ES-I3 (cell line): Measurements from ENCODE around the gene UBAC2.

Source experiments
- H3K36me3 ChIP-seq: 2 replicates; pipeline ENCODE4 v1.6.1; 2013; ENCODE audit warnings: mild to moderate bottlenecking, low read length, control low read depth, moderate library complexity; ENCODE audit not compliant: insufficient read depth
- H3K4me1 ChIP-seq: 2 replicates; pipeline ENCODE4 v1.6.1; 2013; ENCODE audit warnings: mild to moderate bottlenecking, control low read depth, low read length; ENCODE audit not compliant: insufficient read depth
- H3K9ac ChIP-seq: 2 replicates; pipeline ENCODE4 v1.6.1; 2013; ENCODE audit warnings: low read depth, mild to moderate bottlenecking, low read length, moderate library complexity
- H3K9me3 ChIP-seq: 2 replicates; pipeline ENCODE4 v1.6.1; 2013; ENCODE audit warnings: mild to moderate bottlenecking, low read length, moderate library complexity; ENCODE audit not compliant: control insufficient read depth, insufficient read depth

UBAC2 gene

DNA sequence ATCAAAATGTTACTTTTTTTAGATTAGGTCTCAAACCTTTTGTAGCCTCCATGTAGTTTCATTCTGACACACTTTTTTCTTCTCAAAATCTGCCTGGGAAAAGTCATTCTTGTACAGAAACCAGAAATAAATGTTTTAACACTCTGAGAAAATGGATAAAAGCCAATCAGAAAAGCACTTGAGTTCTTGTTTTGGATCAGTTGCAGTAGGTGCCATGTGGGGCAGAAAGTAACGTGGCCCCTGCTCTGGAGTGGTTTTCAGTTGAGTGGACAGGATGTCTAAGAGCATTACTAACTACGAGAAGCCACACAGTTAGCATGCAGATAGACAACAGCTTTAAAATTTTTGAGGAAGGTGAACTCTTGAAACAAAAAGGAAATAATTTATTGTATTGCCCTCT, 87.4 kb downstream of the UBAC2 start:
- Histone ChIP-seq H3K9ac (no peak overlapping the region), H3K4me1 (no peaks in the 10 kb centered on the region; the same call in 1 of the 2 replicates), H3K36me3 (no peaks in the 10 kb centered on the region)

GRCh38 chr13:99289271-99289670, 88.6 kb downstream of the UBAC2 start:
- H3K9me3 ChIP-seq, result no peaks in the 10 kb centered on the region
- H3K36me3 ChIP-seq, result no peaks in the 10 kb centered on the region
- no peak overlapping the region for H3K9ac ChIP-seq
- H3K4me1 ChIP-seq, result no peaks in the 10 kb centered on the region

More for the DNA sequence above, 87.4 kb downstream of the UBAC2 start:
- H3K9me3 ChIP-seq, result no peaks in the 10 kb centered on the region

GRCh38 chr13:99289674-99290337, 89.2 kb downstream of the UBAC2 start:
- H3K9ac ChIP-seq, result no peak overlapping the region
- no peaks in the 10 kb centered on the region for H3K36me3 ChIP-seq
- no peaks in the 10 kb centered on the region for H3K9me3 ChIP-seq
- no peaks in the 10 kb centered on the region for H3K4me1 ChIP-seq

DNA sequence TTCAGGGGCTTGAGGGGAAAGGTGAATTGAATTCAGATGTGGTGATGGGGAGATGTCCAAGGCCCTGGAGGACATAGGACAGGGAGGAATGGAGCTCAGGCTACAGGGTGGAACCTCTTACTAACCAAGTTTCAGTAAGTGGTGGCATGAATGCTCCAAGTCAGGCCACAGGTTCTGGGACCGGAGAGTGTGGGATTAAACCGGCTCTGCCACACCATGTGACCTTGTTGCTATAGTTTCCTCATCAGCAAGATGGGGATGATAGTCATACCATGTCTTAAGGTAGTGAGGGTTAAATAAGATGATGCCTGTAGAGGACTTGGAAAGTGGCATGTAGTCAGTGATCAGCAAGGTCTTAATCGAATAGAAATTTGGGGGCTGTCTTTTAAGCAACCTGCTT, 90.2 kb downstream of the UBAC2 start:
- Histone ChIP-seq H3K9ac (no peak overlapping the region), H3K36me3 (no peaks in the 10 kb centered on the region; the same call in 1 of the 2 replicates), H3K4me1 (no peaks in the 10 kb centered on the region), H3K9me3 (no peaks in the 10 kb centered on the region)

DNA sequence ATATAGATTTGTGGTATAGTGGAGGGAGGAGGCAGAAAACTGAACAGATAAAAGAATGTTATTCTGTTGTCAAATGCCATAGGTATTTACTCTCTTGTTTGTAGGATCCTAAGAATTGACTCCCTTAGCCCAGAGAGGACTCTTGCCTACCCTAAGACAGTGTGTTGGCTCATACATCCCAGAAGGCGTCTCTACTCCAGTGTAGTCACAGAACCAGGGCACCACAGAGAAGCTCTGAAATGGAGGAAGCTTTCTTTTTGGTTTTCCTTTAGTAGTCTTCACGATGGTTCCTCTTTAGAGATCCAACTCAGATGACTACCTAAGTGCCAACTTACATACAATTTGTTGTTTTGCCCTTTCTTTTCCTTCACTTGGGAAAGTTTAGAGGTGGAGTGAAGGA, 92.5 kb downstream of the UBAC2 start:
- Histone ChIP-seq H3K9ac (no peak overlapping the region), H3K9me3 (no peaks in the 10 kb centered on the region), H3K36me3 (no peaks in the 10 kb centered on the region; the same call in 1 of the 2 replicates), H3K4me1 (no peaks in the 10 kb centered on the region)

DNA sequence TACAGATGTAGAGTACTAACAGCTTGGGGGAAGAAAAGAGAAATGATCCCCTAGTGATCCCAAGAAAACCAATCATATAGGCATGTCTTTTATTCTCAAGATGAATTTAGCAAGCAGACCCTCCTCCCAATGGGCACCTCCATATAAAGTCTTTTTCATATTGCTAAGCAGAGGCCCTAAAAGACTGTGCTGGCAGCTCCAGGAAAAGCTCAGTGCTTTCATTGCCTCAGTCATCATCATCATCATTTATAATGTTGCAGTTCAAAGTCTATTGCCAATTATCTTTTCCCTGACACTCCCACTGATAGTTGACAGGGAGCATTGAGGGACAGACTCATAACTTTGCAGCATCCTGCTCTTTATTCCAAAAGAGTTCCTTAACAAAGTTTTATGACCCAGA, 93.5 kb downstream of the UBAC2 start:
- Histone ChIP-seq H3K4me1 (no peaks in the 10 kb centered on the region), H3K36me3 (no peaks in the 10 kb centered on the region; the same call in 1 of the 2 replicates), H3K9me3 (no peaks in the 10 kb centered on the region), H3K9ac (no peak overlapping the region)

DNA sequence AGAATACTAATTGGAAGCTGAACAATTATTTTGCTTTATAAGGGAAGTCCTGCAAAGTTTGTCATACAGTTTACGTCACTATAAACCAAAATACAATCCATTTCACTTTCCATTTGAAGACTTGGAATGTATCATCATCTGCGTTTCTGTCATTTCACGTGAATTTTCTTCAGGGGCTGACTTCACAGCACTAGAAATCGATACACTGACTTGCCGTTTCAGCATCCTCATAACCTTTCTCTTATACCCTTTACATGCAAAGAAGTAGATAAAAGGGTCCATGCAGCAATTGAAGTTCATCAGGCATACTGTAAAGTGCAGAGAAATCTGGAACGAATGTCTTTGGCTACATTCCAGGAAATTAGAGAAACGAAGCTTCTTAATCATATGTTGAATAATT, 94.3 kb downstream of the UBAC2 start:
- Histone ChIP-seq H3K9me3 (no peaks in the 10 kb centered on the region), H3K9ac (no peak overlapping the region), H3K4me1 (no peaks in the 10 kb centered on the region), H3K36me3 (no peaks in the 10 kb centered on the region; the same call in 1 of the 2 replicates)

- H3K36me3 ChIP-seq, result no peaks in the 10 kb centered on the region; the same call in 1 of the 2 replicates
- no peak overlapping the region for H3K9ac ChIP-seq
- no peaks in the 10 kb centered on the region for H3K4me1 ChIP-seq
- H3K9me3 ChIP-seq, result no peaks in the 10 kb centered on the region
These were observed 95.0 kb downstream of the UBAC2 start for GRCh38 chr13:99295488-99296252.

- Histone ChIP-seq H3K36me3 (no peaks in the 10 kb centered on the region; the same call in 1 of the 2 replicates), H3K9ac (no peak overlapping the region), H3K9me3 (no peaks in the 10 kb centered on the region), H3K4me1 (no peaks in the 10 kb centered on the region)
These were observed 95.7 kb downstream of the UBAC2 start for GRCh38 chr13:99296398-99296797.

DNA sequence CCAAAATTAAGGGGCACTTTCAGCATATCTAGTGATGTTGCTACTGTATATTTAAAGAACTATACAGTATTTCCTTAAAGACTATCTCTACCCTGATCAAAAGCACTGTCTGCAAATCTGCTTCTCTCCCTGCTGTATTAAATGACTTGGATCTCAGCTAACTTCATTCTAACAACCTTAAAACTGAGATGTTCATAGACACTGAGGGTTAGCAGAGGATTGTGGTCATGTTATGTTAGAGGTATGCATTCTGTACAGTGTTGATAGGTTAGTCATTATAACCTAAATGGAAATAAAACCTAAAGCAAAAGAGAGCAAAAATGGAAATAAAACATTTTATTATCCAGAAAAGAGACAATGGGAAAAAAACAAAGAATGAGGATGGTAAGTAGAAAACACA, 96.7 kb downstream of the UBAC2 start:
- H3K36me3 ChIP-seq, result no peaks in the 10 kb centered on the region; the same call in 1 of the 2 replicates

GRCh38 chr13:99298056-99298455, 97.4 kb downstream of the UBAC2 start:
- H3K9ac ChIP-seq, result no peak overlapping the region

More for the DNA sequence above, 96.7 kb downstream of the UBAC2 start:
- H3K9me3 ChIP-seq, result no peaks in the 10 kb centered on the region
- H3K9ac ChIP-seq, result no peak overlapping the region
- H3K4me1 ChIP-seq, result no peaks in the 10 kb centered on the region

DNA sequence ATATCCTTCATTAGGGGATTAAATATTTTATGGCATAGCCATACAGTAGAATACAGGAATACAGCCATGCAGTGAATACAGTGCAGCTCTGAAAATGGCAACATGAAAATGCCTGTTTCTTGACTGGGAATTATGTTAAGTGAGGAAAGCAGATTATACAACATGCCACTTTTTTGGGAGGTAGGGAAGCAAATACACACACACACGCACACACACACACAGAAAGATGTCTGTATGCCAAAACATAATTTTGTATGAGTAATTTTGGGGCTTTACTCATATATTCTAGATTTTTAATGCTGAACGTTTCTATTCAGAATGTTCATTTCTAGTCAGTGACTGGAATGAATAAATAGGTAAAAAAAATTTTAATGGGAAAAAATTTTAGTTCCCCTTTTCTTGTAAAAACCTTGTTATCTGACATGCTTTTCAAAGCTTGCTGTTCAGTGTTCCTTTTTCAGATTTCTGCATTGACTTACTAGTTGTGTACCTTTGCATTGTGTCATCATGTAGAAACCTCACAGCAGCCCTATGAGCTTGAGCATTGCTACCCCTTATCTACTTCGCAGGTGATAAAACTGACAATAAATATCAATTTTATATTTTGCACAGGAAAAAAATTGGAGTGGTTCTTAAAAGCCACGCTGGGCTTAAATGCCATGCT, 98.7 kb downstream of the UBAC2 start:
- no peaks in the 10 kb centered on the region; the same call in 1 of the 2 replicates for H3K36me3 ChIP-seq
- no peak overlapping the region for H3K9ac ChIP-seq
- H3K4me1 ChIP-seq, result no peaks in the 10 kb centered on the region

More at GRCh38 chr13:99298056-99298455, 97.4 kb downstream of the UBAC2 start:
- Histone ChIP-seq H3K9me3 (no peaks in the 10 kb centered on the region), H3K36me3 (no peaks in the 10 kb centered on the region; the same call in 1 of the 2 replicates), H3K4me1 (no peaks in the 10 kb centered on the region)

GRCh38 chr13:99299920-99300341, 99.3 kb downstream of the UBAC2 start:
- Histone ChIP-seq H3K9me3 (no peaks in the 10 kb centered on the region), H3K4me1 (no peaks in the 10 kb centered on the region), H3K36me3 (no peaks in the 10 kb centered on the region; the same call in 1 of the 2 replicates), H3K9ac (no peak overlapping the region)

More for the DNA sequence above, 98.7 kb downstream of the UBAC2 start:
- H3K9me3 ChIP-seq, result no peaks in the 10 kb centered on the region

DNA sequence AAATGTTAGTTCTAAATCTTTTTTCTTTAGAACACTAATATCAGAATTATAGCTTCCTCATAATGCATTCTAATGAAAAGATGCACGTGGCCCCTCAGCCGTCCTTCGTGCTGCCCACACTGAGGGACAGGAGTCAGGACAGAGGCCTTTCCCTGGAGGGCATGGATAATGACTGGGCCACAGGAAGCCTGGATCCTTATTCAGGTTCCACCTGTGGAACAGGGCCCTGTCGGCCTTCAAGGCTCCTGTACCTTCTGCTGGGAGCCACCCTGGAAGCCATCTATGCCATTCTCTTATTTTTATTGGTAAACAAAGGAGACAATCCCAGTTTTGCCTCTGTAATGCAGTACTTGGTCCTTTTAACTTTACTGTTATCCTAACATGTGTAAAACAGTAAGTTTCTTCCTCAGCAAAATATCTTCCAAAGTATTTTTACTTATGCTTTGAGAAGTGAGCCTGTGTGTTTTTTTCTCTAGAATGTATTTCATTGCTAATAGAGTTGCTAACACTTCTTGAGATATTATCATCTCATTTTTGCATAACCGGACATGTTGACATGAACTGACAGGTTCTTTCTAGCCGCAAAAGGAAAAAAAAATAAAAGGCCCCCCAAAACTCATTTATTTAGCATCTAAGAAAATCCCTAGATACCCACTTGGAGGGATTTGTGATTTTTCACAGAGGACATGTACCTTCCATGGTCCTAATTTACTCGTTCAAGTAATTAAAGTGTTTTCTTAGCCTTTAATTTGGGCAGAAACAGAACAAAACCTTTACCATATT, 100.6 kb downstream of the UBAC2 start:
- H3K9ac ChIP-seq, result no peak overlapping the region
- H3K4me1 ChIP-seq, result no peaks in the 10 kb centered on the region
- no peaks in the 10 kb centered on the region for H3K9me3 ChIP-seq
- H3K36me3 ChIP-seq, result no peaks in the 10 kb centered on the region
